HepG2 (cell line): ENCODE data around the gene MICALL2. TPM values are rescaled to one million over a fixed set of nuclear protein-coding genes. Genes with fewer than 3 reads are reported as not detected.

Experiments
- ATAC-seq: fragments of 200-7000 bp; cut with Tn5 transposase; 3 replicates; pipeline ENCODE4 v1.9.1; 2020; ENCODE audit warnings: mild to moderate bottlenecking, moderate library complexity
- BruUV-seq: library from RNA; stranded (reverse); fragments of 400-500 nt; replicated peaks from 2 replicates; lab custom pipeline; 2021; lab: Mats Ljungman, UMichigan
- CTCF ChIA-PET: fragments of 300-600 bp; formaldehyde crosslinking; extraction: SDS; loops from one replicate; lab custom pipeline; 2021; ENCODE audit warnings: low total read pairs, inconsistent platforms, low intra/inter-chr PET ratio; lab: Yijun Ruan, JAX
- POLR2A ChIA-PET: fragments of 350-600 bp; sonication (Branson Sonifier 250); formaldehyde crosslinking; loops from one replicate; lab custom pipeline; 2020; ENCODE audit warnings: antibody characterized with exemption, inconsistent platforms; lab: Yijun Ruan, JAX
- DNase-seq: peaks from one replicate; pipeline ENCODE4 v3.0.0-alpha.2; 2015; ENCODE audit warnings: low spot score
- FAIRE-seq: peaks from 3 replicates; lab custom pipeline; 2011; peaks lifted over from hg19 to GRCh38; lab: Jason Lieb, UNC
- H2AFZ ChIP-seq: one replicate; pipeline ENCODE4 v1.6.1; 2011; ENCODE audit warnings: low read length, inconsistent platforms
- H3K27ac ChIP-seq: fragments of 300-600 bp; 3 replicates; pipeline ENCODE4 v1.8.0; 2011; ENCODE audit warnings: mixed run types, mild to moderate bottlenecking, mixed read lengths, low read length, inconsistent platforms; ENCODE audit not compliant: insufficient read depth; ENCODE audit errors: extremely low read length
- H3K27me3 ChIP-seq, 2 experiments: fragments of 200-600 bp in 1 of 2; 2 replicates in 1 of 2; 3 replicates in 1 of 2; pipeline versions ENCODE4 v1.6.0 to v1.8.0; 2011; ENCODE audit warnings: low read length in 2 of 2, mild to moderate bottlenecking in 2 of 2, moderate library complexity in 2 of 2, inconsistent platforms in 1 of 2; ENCODE audit not compliant: insufficient read depth in 2 of 2, control insufficient read depth in 1 of 2
- H3K36me3 ChIP-seq, 2 experiments: fragments of 200-600 bp in 1 of 2; replicated peaks in 1 of 2; 2 replicates in 1 of 2; 3 replicates in 1 of 2; pipeline versions ENCODE4 v1.5.1 to v1.8.0; 2011; ENCODE audit warnings: low read length in 2 of 2, inconsistent platforms in 1 of 2; ENCODE audit not compliant: insufficient read depth in 2 of 2, control insufficient read depth in 1 of 2
- H3K4me1 ChIP-seq: 2 replicates; pipeline ENCODE4 v1.5.1; 2012; ENCODE audit warnings: low read length, inconsistent platforms; ENCODE audit not compliant: insufficient read depth
- H3K4me2 ChIP-seq: 2 replicates; pipeline ENCODE4 v1.6.0; 2011; ENCODE audit warnings: low read depth, low read length, inconsistent platforms
- H3K4me3 ChIP-seq, 3 experiments: fragments of 200-600 bp in 1 of 3; sonication (generic), shearing (Covaris generic) in 1 of 3; replicated peaks in 1 of 3; 2 replicates each; pipeline ENCODE4 v1.5.1; 2011 to 2016; ENCODE audit warnings: low read length in 3 of 3, inconsistent platforms in 2 of 3, low read depth in 2 of 3, mild to moderate bottlenecking in 2 of 3, control low read depth in 1 of 3, mixed read lengths in 1 of 3; ENCODE audit not compliant: insufficient read depth in 1 of 3
- H3K79me2 ChIP-seq: one replicate; pipeline ENCODE4 v1.6.1; 2011; ENCODE audit warnings: low read length, inconsistent platforms; ENCODE audit not compliant: insufficient read depth
- H3K9ac ChIP-seq: 2 replicates; pipeline ENCODE4 v1.6.0; 2011; ENCODE audit warnings: mild to moderate bottlenecking, low read depth, low read length, inconsistent platforms; ENCODE audit not compliant: insufficient read depth
- H3K9me3 ChIP-seq: 2 replicates; pipeline ENCODE4 v1.5.1; 2012; ENCODE audit warnings: mild to moderate bottlenecking, low read length
- H4K20me1 ChIP-seq: 2 replicates; pipeline ENCODE4 v1.6.0; 2011; ENCODE audit warnings: inconsistent platforms, mild to moderate bottlenecking, low read length, moderate library complexity; ENCODE audit not compliant: insufficient read depth
- PHF21A ChIP-seq: sonication (generic); formaldehyde crosslinking; IDR thresholded peaks from 2 replicates; pipeline ENCODE4 v1.5.0; 2020; ENCODE audit warnings: mild to moderate bottlenecking, missing genetic modification reagents
- RCOR2 ChIP-seq: IDR thresholded peaks from 2 replicates; pipeline ENCODE4 v1.6.1; 2016; ENCODE audit warnings: missing biosample characterization, missing genetic modification reagents
- SAP130 ChIP-seq: IDR thresholded peaks from 2 replicates; pipeline ENCODE4 v1.6.1; 2016; ENCODE audit warnings: low read depth
- SP1 ChIP-seq, 2 experiments: fragments of 450-650 bp in 1 of 2; sonication (generic) in 1 of 2; formaldehyde crosslinking in 1 of 2; IDR thresholded peaks; 2 replicates each; pipeline versions ENCODE4 v1.4.0 to v1.6.1; 2016 to 2020; ENCODE audit warnings: missing genetic modification reagents in 1 of 2
- TBX2 ChIP-seq: sonication (generic); formaldehyde crosslinking; IDR thresholded peaks from 2 replicates; pipeline ENCODE4 v1.5.0; 2020; ENCODE audit warnings: missing genetic modification reagents, mild to moderate bottlenecking, borderline replicate concordance
- U2AF2 ChIP-seq: fragments of 200-400 bp; formaldehyde crosslinking; IDR thresholded peaks from 2 replicates; pipeline ENCODE4 v1.6.1; 2017; ENCODE audit warnings: low read depth, mild to moderate bottlenecking, low read length
- ZNF558 ChIP-seq: sonication (generic); formaldehyde crosslinking; IDR thresholded peaks from 2 replicates; pipeline ENCODE4 v1.9.0; 2022; ENCODE audit warnings: mild to moderate bottlenecking, missing genetic modification reagents, borderline replicate concordance
- ZNF563 ChIP-seq: sonication (generic); formaldehyde crosslinking; IDR thresholded peaks from 2 replicates; pipeline ENCODE4 v1.8.0; 2022; ENCODE audit warnings: mild to moderate bottlenecking, moderate library complexity, missing genetic modification reagents
- ZNF766 ChIP-seq: sonication (generic); formaldehyde crosslinking; IDR thresholded peaks from 2 replicates; pipeline ENCODE4 v1.5.0; 2020; ENCODE audit warnings: missing genetic modification reagents, borderline replicate concordance
- ZNF781 ChIP-seq: sonication (generic); formaldehyde crosslinking; IDR thresholded peaks from 2 replicates; pipeline ENCODE4 v1.5.1; 2020; ENCODE audit warnings: borderline replicate concordance, mild to moderate bottlenecking, missing genetic modification reagents; ENCODE audit errors: not compliant biosample characterization
- WGBS: methylation state at CpG from one replicate; pipeline ENCODE4 v1.1.6; 2017; ENCODE audit warnings: low lambda C conversion rate; 5-methylcytosine and 5-hydroxymethylcytosine counted together
- in situ Hi-C: cut with HindIII; loops from 2 replicates; pipeline ENCODE4 v1.10.0; 2017; ENCODE audit warnings: low pct_unique_long_range_greater_than_20kb; ENCODE audit not compliant: extremely low pct_ligation_motif_present
- intact Hi-C: fragments of 100-400 bp; cut with micrococcal nuclease; formaldehyde crosslinking; loops from one replicate; pipeline ENCODE4 v1.10.0; 2022; ENCODE audit not compliant: unreplicated experiment
- polyA plus RNA-seq, 8 experiments: library from polyadenylated mRNA; depleted of rRNA in 3 of 8; stranded (reverse) in 7 of 8; unstranded in 1 of 8; fragments of >200 nt; fragmentation: Illumina TruSeq in 4 of 8; extraction: Trizol in 4 of 8; gene quantifications; 2 replicates each; pipeline versions ENCODE4 v1.2.1 to v1.2.3, GENCODE V29; 2011 to 2016; ENCODE audit warnings: low read depth in 4 of 8, missing spikeins in 1 of 8, mixed read lengths in 1 of 8; ENCODE audit not compliant: insufficient read depth in 1 of 8
- total RNA-seq, 5 experiments: library from RNA; depleted of rRNA; stranded (reverse); fragments of >200 nt; fragmentation: Illumina TruSeq; extraction: Trizol; gene quantifications; 2 replicates each; pipeline ENCODE4 v1.2.3, GENCODE V29; 2016; ENCODE audit warnings: low read depth in 1 of 5
- TF ChIP-seq, protein P1 (sequence below): sonication (generic); formaldehyde crosslinking; IDR thresholded peaks from 2 replicates; pipeline ENCODE4 v1.8.1; 2023; ENCODE audit warnings: mild to moderate bottlenecking, missing genetic modification reagents
- TF ChIP-seq, protein P2 (sequence below): sonication (generic); formaldehyde crosslinking; IDR thresholded peaks from 2 replicates; pipeline ENCODE4 v1.4.0; 2020; ENCODE audit warnings: missing genetic modification reagents; ENCODE audit errors: not compliant biosample characterization
- TF ChIP-seq, protein P3 (sequence below): sonication (generic); formaldehyde crosslinking; IDR thresholded peaks from 2 replicates; pipeline ENCODE4 v1.8.0; 2023; ENCODE audit warnings: mild to moderate bottlenecking, missing genetic modification reagents
- TF ChIP-seq, protein P4 (sequence below): sonication (generic); formaldehyde crosslinking; IDR thresholded peaks from 2 replicates; pipeline ENCODE4 v1.5.0; 2020; ENCODE audit warnings: mild to moderate bottlenecking, missing genetic modification reagents

The MICALL2 gene
- total and polyA plus RNA-seq, 2 of the 13 experiments (the other 11 are each of a cell fraction or from before 2014, with no cell fraction given), result 5.8 to 12.4 TPM

DNA sequence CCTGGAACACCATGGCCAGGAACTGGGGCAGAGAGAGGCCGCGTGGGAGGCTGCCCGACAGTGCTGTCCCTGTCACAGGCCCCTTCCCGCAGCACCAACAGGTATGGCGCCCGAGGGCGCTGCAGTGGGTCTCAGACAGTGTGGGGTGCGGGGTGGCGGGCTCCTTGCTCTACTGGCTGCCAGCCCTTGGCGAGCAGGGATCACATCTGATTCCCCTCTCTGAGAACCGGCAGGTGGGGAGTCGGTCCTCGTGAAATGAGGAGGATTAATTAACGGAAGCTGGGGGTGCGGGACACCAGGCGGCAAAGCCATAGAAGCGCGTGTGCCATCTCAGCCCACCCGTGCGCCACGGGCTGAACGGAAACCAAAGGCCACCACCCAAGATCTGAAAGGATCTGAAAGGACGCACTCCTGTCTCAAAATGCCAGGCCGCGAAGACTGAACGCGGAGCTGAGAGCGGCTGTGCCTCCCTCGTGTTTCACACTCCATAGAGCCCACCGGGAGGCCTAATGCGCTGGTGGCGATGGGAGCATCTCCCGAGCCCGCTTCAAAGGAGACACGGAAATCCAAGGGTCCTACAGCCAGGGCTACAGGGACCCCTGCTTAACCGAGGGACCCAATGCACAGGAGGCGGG, 38.1 kb upstream of the MICALL2 start:
- no TSS peak for BruUV-seq
- H3K4me2 ChIP-seq, result no peak overlapping the region
- H3K4me3 ChIP-seq, result no peak overlapping the region
- H3K9me3 ChIP-seq, result no peaks in the 10 kb centered on the region
- no peaks in the 10 kb centered on the region for H3K27me3 ChIP-seq
- no peaks in the 10 kb centered on the region for H4K20me1 ChIP-seq
- CTCF ChIA-PET, result no interaction called here
- H3K79me2 ChIP-seq, result peaks cover 10% of the 10 kb centered on the region
- H2AFZ ChIP-seq, result no peak overlapping the region
- FAIRE-seq (no peak), ATAC-seq (no peak), DNase-seq (no peak)
- POLR2A ChIA-PET, result no interaction called here
- WGBS, result 92% methylated on average over 25 of the region's 37 CpGs
- H3K27ac ChIP-seq, result no peak overlapping the region
- peaks cover 26 to 51% of the 10 kb centered on the region in 2 experiments; a peak in 4 of 5 replicates for H3K36me3 ChIP-seq
- intact Hi-C loops, result no loop called here
- in situ Hi-C loops, result no loop called here
- H3K4me1 ChIP-seq, result peaks cover 3% of the 10 kb centered on the region
- no peak for TF ChIP-seq ZNF781 (CRISPR knock-in tag)
- no peak for TF ChIP-seq RCOR2 (CRISPR knock-in tag)
- TF ChIP-seq, protein P1, sequence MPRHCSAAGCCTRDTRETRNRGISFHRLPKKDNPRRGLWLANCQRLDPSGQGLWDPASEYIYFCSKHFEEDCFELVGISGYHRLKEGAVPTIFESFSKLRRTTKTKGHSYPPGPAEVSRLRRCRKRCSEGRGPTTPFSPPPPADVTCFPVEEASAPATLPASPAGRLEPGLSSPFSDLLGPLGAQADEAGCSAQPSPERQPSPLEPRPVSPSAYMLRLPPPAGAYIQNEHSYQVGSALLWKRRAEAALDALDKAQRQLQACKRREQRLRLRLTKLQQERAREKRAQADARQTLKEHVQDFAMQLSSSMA, result no peak
- no peak for TF ChIP-seq U2AF2
- TF ChIP-seq, protein P2, sequence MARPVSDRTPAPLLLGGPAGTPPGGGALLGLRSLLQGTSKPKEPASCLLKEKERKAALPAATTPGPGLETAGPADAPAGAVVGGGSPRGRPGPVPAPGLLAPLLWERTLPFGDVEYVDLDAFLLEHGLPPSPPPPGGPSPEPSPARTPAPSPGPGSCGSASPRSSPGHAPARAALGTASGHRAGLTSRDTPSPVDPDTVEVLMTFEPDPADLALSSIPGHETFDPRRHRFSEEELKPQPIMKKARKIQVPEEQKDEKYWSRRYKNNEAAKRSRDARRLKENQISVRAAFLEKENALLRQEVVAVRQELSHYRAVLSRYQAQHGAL (CRISPR knock-in tag), result no peak
- no peak for TF ChIP-seq SAP130 (CRISPR knock-in tag)
- no peak for TF ChIP-seq SP1 (IDR thresholded peaks at IDR 0.05)
- no peak for TF ChIP-seq SP1 (CRISPR knock-in tag; IDR thresholded peaks at IDR 0.05)
- TF ChIP-seq ZNF766 (CRISPR knock-in tag), result no peak
- no peak for TF ChIP-seq TBX2 (CRISPR knock-in tag)
- no peak for TF ChIP-seq ZNF563
- TF ChIP-seq, protein P3, sequence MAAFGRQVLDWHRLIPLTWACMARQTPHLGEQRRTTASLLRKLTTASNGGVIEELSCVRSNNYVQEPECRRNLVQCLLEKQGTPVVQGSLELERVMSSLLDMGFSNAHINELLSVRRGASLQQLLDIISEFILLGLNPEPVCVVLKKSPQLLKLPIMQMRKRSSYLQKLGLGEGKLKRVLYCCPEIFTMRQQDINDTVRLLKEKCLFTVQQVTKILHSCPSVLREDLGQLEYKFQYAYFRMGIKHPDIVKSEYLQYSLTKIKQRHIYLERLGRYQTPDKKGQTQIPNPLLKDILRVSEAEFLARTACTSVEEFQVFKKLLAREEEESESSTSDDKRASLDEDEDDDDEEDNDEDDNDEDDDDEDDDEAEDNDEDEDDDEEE (CRISPR knock-in tag), result no peak
- TF ChIP-seq, protein P4, sequence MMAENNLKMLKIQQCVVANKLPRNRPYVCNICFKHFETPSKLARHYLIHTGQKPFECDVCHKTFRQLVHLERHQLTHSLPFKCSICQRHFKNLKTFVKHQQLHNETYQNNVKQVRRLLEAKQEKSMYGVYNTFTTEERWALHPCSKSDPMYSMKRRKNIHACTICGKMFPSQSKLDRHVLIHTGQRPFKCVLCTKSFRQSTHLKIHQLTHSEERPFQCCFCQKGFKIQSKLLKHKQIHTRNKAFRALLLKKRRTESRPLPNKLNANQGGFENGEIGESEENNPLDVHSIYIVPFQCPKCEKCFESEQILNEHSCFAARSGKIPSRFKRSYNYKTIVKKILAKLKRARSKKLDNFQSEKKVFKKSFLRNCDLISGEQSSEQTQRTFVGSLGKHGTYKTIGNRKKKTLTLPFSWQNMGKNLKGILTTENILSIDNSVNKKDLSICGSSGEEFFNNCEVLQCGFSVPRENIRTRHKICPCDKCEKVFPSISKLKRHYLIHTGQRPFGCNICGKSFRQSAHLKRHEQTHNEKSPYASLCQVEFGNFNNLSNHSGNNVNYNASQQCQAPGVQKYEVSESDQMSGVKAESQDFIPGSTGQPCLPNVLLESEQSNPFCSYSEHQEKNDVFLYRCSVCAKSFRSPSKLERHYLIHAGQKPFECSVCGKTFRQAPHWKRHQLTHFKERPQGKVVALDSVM (CRISPR knock-in tag), result no peak
- no peak for TF ChIP-seq PHF21A
- no peak for TF ChIP-seq ZNF558
- no peak overlapping the region for H3K9ac ChIP-seq
